Loucy (cell line): Measurements from ENCODE around the gene GRM5.

ENCODE experiments used
- H2AFZ ChIP-seq: fragments of 200-600 bp; sonication (generic); 2 replicates; pipeline ENCODE4 v1.6.0; 2016; ENCODE audit warnings: antibody characterized with exemption, mild to moderate bottlenecking, low read length, moderate library complexity
- H3F3A ChIP-seq: fragments of 200-600 bp; 2 replicates; pipeline ENCODE4 v1.6.0; 2016; ENCODE audit warnings: antibody characterized with exemption, low read depth, mild to moderate bottlenecking
- H3K27me3 ChIP-seq: fragments of 200-600 bp; sonication (generic); 2 replicates; pipeline ENCODE4 v1.6.1; 2014; ENCODE audit warnings: low read length, mild to moderate bottlenecking; ENCODE audit not compliant: insufficient read depth, poor library complexity, severe bottlenecking
- H3K36me3 ChIP-seq: fragments of 200-600 bp; sonication (generic); 2 replicates; pipeline ENCODE4 v1.6.1; 2016; ENCODE audit warnings: low read length; ENCODE audit not compliant: insufficient read depth
- H3K4me1 ChIP-seq: fragments of 200-600 bp; sonication (generic); 2 replicates; pipeline ENCODE4 v1.5.1; 2014; ENCODE audit warnings: low read length, mild to moderate bottlenecking; ENCODE audit not compliant: insufficient read depth, poor library complexity, severe bottlenecking
- H3K4me2 ChIP-seq: fragments of 200-600 bp; sonication (generic); 2 replicates; pipeline ENCODE4 v1.6.0; 2014; ENCODE audit warnings: antibody characterized with exemption, low read length, low read depth, mild to moderate bottlenecking; ENCODE audit not compliant: poor library complexity, severe bottlenecking
- H3K4me3 ChIP-seq: fragments of 200-600 bp; sonication (generic); 2 replicates; pipeline ENCODE4 v1.5.1; 2014; ENCODE audit warnings: low read length, mild to moderate bottlenecking, mixed read lengths; ENCODE audit not compliant: poor library complexity, severe bottlenecking
- H3K79me2 ChIP-seq: fragments of 200-600 bp; sonication (generic); 2 replicates; pipeline ENCODE4 v1.6.1; 2014; ENCODE audit warnings: low read length; ENCODE audit not compliant: insufficient read depth
- H3K9ac ChIP-seq: fragments of 200-600 bp; sonication (generic); 2 replicates; pipeline ENCODE4 v1.6.0; 2014; ENCODE audit warnings: mild to moderate bottlenecking, low read depth, low read length, moderate library complexity; ENCODE audit not compliant: poor library complexity, severe bottlenecking
- H3K9me2 ChIP-seq: fragments of 200-600 bp; sonication (generic); replicated peaks from 2 replicates; pipeline ENCODE4 v1.6.1; 2016; ENCODE audit warnings: low read depth, low read length, mixed read lengths
- H3K9me3 ChIP-seq: fragments of 200-600 bp; sonication (generic); 2 replicates; pipeline ENCODE4 v1.6.1; 2014; ENCODE audit warnings: mild to moderate bottlenecking, antibody characterized with exemption, low read length, low read depth; ENCODE audit not compliant: insufficient read depth
- H4K20me1 ChIP-seq: fragments of 200-600 bp; sonication (generic); 2 replicates; pipeline ENCODE4 v1.6.0; 2014; ENCODE audit warnings: antibody characterized with exemption, low read length, mild to moderate bottlenecking; ENCODE audit not compliant: insufficient read depth, poor library complexity, severe bottlenecking
- EZH2phosphoT487 ChIP-seq: fragments of 200-600 bp; IDR thresholded peaks from 2 replicates; pipeline ENCODE4 v1.6.1; 2018; ENCODE audit warnings: antibody characterized with exemption, mild to moderate bottlenecking, moderate library complexity, borderline replicate concordance
- TF ChIP-seq, protein P1 (sequence below): fragments of 200-600 bp; sonication (generic); conservative IDR thresholded peaks from 2 replicates; pipeline ENCODE4 v1.5.1; 2014; ENCODE audit warnings: mild to moderate bottlenecking, antibody characterized with exemption, low read length

Gene GRM5

DNA sequence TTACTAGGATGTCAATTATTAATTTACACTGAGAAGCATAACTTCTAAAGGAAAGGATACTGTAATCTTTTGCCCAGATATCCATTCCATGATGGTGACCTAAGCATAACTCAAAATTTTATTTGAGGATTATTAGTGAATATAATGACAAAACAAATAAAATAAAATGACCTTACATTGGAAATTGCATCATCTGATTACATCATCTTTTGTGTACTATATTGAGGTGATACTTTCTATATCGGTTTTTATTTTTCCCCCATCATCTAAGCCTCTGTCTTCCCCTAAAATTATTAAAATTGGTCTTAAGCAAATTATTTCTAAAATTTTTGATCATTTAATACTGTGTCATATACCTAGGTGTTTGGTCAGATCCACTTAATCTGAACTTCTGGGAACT lies 578.1 kb downstream of the GRM5 start:
- Histone ChIP-seq H3F3A (no peaks in the 10 kb centered on the region), H3K4me1 (no peaks in the 10 kb centered on the region), H4K20me1 (no peaks in the 10 kb centered on the region), H3K9ac (no peak overlapping the region), H3K9me2 (no peaks in the 10 kb centered on the region), H3K4me2 (no peak overlapping the region), H3K9me3 (no peaks in the 10 kb centered on the region), H3K27me3 (no peaks in the 10 kb centered on the region), H3K79me2 (no peaks in the 10 kb centered on the region), H2AFZ (no peak overlapping the region), H3K36me3 (no peaks in the 10 kb centered on the region), H3K4me3 (no peak overlapping the region)
- TF ChIP-seq, protein P1, sequence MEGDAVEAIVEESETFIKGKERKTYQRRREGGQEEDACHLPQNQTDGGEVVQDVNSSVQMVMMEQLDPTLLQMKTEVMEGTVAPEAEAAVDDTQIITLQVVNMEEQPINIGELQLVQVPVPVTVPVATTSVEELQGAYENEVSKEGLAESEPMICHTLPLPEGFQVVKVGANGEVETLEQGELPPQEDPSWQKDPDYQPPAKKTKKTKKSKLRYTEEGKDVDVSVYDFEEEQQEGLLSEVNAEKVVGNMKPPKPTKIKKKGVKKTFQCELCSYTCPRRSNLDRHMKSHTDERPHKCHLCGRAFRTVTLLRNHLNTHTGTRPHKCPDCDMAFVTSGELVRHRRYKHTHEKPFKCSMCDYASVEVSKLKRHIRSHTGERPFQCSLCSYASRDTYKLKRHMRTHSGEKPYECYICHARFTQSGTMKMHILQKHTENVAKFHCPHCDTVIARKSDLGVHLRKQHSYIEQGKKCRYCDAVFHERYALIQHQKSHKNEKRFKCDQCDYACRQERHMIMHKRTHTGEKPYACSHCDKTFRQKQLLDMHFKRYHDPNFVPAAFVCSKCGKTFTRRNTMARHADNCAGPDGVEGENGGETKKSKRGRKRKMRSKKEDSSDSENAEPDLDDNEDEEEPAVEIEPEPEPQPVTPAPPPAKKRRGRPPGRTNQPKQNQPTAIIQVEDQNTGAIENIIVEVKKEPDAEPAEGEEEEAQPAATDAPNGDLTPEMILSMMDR: no peak
- no peak for TF ChIP-seq EZH2phosphoT487

DNA sequence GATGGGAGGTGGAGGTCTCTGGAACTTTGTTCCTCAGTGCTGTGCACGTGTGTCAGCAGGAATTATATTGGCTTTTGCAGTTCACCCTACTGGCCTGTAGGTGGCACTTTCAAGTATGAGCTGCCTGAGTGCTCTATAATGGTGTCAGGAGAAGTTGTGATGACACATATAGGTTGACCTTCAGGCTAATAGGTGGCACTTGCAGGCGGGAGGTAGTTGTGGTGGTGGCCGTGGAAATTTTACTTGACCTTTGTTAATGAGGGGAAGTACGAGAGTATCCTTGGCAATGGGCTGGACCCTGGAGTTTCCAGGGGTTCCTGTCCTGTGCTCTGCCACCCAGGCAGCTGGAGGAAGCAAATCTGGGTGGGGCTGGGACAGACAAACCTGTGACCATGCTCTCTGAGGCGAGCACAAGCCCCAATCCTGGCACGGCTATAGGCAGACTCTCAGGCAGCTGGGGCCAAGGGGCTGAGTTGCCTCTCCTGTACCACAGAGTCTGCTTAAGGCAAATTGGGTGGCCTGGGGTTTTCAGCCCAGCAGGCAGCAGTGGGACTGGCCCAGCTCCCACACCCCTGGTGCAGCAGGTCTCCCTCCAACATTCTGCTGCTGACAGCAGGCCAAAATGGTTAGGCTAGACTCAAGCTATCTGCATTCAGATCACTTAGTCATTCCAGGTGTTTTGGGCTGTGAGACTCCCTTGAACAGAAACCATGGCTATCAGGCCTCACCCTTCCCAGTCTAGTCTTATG lies 580.7 kb downstream of the GRM5 start:
- Histone ChIP-seq H3K4me3 (no peak overlapping the region), H3K4me1 (no peaks in the 10 kb centered on the region), H4K20me1 (no peaks in the 10 kb centered on the region), H3K79me2 (no peaks in the 10 kb centered on the region), H3K9me2 (no peaks in the 10 kb centered on the region), H3K27me3 (no peaks in the 10 kb centered on the region), H3K4me2 (no peak overlapping the region), H3K9ac (no peak overlapping the region), H3F3A (no peaks in the 10 kb centered on the region), H2AFZ (peak overlapping the region; percentile 62; the same call in 1 of the 2 replicates), H3K9me3 (no peaks in the 10 kb centered on the region), H3K36me3 (no peaks in the 10 kb centered on the region)
- TF ChIP-seq, protein P1: peak; percentile 88
- no peak for TF ChIP-seq EZH2phosphoT487

DNA sequence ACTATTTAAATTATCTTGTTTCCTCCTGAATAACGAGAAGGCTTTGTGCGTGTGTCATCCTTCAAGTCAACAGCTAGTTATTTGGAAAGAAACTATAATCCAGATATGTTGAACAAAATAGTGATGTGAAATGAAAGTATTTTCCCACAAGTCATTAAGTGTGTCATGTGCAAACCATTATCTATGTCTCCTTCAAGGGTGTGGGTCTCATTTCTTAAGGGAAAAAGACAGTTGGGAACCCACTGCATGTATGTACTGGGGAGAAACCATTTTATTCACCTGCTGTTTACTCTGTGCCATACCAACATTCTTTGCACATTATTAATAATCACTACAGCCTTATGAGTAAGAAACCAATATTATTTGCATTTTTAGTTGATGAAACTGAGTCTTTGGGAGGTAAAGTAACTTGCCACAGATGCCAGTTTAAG lies 582.9 kb downstream of the GRM5 start:
- Histone ChIP-seq H3K9me2 (no peaks in the 10 kb centered on the region), H3K9ac (no peak overlapping the region), H3K27me3 (no peaks in the 10 kb centered on the region), H3K4me2 (no peak overlapping the region), H4K20me1 (no peaks in the 10 kb centered on the region), H3K4me1 (peaks cover 8% of the 10 kb centered on the region), H2AFZ (no peak overlapping the region), H3K4me3 (no peak overlapping the region), H3F3A (no peaks in the 10 kb centered on the region), H3K79me2 (no peaks in the 10 kb centered on the region), H3K36me3 (no peaks in the 10 kb centered on the region), H3K9me3 (no peaks in the 10 kb centered on the region)
- TF ChIP-seq, protein P1: no peak
- TF ChIP-seq EZH2phosphoT487: no peak
